Islet of Langerhans (tissue), 1 donor: ENCODE results near the gene SEPTIN12.

Source experiments
- FAIRE-seq: peaks from one replicate; lab custom pipeline; 2011; peaks lifted over from hg19 to GRCh38; lab: Jason Lieb, UNC

The SEPTIN12 gene

DNA sequence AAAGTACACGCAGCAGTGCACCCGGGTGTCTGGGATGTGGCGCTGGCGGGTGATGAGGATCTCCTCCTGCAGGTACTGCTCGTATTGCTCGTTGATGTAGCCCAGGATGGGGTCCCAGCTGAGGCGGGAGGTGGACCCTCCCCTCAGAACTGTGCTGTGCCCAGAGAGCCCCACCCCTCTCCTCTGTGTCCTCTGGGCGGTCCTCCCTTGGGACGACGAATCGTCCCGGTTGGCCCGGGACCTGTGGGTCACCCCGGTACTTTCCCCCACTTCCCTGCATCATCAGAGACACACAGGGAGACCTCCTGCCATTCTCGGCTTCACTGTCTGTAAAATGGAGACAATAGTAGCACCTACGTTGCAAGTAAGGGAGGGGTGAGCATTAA lies 4.2 kb downstream of the SEPTIN12 start:
- FAIRE-seq, result no peak

DNA sequence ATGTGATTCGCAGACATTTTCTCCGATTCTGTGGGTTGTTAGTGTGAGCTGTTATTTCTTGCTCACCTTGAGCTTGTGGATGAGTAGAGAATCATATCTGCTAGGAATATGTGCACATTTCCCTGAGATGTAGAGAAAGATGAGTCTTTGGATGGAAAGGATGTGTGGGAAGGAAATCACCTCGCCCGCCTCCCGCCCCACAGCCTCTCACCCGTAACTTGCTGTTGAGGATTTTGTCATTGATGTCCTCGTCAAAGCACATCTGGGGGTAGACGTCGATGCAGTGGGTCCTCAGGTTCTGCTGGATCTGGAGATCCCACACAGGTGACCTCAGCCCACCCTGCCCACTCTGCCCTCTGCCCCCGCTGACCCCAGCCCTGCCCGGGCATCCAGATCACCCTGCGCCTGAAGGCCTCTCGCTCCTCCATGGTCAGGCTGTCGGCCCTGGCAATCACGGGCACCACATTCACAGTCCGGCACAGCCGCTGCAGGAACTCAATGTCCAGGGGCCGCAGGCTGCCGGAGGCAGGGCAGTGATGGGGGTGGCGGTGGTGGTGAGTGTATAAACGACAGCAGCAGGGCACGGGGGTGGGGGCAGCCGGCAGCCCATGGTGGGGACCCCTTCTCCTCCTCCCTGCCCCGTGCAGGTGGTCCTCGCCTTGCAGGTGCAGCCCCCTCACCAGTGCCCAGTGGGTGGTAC lies 4.7 kb downstream of the SEPTIN12 start:
- no peak for FAIRE-seq

DNA sequence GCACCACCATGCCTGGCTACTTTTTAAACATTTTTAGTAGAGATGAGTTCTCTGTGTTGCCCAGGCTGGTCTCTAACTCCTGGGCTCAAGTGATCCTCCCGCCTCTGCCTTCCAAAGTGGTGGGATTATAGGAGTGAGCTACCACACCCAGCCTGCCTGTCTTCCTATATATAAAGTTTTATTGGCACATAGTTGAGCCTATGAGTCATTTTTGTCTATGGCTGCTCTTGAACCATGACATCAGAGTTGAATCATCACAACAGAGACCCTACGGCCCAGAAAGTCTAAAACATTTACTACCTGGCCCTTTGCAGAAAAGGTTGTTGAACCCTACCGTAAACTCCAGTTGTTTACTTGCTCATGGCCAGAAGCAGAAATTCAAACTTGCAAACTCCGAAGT lies 7.9 kb downstream of the SEPTIN12 start:
- no peak for FAIRE-seq

GRCh38 chr16:4778050-4778392 lies 10.1 kb downstream of the SEPTIN12 start:
- no peak for FAIRE-seq

DNA sequence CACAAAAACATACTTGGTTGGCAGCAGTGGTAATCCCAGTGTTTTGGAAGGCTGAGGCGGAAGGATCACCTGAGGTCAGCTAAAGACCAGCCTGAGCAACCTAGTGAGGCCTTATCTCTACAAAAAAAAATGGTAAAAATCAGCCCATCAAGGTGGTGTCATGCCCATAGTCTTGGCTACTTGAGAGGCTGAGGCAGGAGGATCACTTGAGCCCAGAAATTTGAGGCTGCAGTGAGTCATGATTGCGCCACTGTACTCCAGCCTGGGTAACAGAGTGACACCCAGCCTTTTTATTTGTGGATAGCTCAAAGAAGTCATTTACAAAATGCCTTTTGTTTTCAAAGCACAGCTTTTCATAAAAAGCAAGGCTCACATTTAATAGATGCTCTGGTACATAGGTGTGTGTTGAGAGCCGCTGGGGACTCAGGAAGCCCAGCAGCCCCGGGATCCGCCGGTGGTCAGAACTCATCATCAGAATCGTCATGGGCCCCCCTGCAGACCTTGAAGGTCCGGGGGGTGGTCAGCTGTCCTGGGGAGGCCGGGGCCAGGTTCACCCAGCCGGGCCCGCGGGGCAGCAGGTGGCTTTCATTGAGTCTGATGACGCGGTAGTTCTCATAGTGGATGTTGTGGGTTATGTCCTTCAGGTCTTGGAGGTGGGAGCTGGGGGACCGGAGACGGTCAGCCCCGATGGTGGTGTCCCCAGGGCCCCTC lies 10.7 kb downstream of the SEPTIN12 start:
- FAIRE-seq, result no peak

DNA sequence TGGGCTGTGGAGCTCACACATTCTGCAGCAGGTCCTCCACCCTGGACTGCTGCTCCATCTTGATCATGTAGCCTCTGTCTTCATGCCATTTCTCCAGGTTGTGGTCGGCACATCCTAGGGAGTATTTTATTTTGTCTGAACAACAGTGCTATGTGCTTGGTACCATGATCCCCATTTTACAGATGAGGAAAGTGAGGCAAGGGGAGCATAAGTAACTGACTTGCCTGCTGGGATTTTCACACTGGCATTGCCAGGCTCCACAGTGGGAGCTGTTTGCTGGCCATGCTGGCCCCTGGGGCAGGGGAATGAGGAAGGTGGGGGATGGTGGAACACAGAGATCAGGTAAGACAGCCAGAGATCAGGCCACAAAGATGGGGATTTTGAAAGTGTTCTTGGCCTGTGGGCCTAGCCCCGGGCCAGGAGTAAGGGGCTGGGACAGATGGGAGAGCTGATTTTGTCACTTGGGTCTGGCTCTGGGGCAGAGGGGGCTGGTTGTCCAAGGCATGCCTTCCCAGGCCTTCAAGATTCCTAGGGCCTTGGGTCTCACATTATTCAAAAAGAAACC lies 11.9 kb downstream of the SEPTIN12 start:
- no peak for FAIRE-seq

DNA sequence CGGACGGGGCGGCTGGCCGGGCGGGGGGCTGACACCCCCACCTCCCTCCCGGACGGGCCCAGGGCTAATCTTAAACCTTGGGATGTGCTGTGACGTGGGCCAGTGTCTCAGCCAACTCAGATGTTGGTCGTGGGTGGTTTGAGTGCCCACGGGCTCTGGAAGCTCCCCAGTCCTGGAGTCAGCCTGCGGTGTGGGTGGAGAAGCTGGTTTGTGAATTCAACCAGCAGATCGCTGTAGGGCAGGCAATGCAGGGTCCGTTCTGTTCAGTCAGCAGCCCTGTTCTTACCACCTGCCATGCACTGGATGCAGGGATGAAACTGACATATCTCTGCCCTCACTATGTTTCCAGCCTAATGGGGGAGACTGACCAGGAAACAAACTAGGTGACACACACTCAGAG lies 13.1 kb downstream of the SEPTIN12 start:
- no peak for FAIRE-seq

DNA sequence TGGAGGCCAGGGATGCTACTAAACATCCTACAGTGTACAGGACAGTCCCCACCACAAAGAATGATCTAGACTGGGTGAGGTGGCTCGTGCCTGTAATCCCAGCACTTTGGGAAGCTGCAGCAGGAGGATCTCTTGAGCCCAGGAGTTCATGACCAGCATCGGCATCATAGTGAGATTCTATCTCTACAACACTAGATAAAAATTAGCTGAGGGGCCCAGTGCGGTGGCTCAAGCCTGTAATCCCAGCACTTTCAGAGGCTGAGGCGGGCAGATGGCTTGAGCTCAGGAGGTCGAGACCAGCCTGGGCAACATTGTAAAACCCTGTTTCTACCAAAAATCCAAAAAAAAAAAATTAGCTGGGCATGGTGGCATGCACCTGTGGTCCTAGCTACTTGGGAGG lies 15.8 kb downstream of the SEPTIN12 start:
- FAIRE-seq, result no peak

DNA sequence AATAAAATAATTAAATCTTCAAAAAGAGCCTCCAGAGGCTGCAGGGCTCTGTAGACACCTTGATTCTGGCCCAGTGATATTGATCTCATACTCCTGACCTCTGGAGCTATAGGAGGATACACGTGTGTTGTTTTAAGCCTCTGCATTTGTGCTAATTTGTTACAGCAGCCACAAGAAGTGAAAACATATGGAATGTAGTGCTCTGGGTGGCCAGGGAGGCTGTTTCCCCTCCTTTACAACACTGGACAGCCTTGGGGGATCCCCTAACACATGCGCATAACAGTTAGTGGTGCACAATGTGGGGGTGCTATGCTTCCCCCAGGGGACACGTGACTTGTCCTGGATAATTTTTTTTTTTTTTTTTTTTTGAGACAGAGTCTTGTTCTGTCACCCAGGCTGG lies 16.5 kb downstream of the SEPTIN12 start:
- FAIRE-seq, result no peak

DNA sequence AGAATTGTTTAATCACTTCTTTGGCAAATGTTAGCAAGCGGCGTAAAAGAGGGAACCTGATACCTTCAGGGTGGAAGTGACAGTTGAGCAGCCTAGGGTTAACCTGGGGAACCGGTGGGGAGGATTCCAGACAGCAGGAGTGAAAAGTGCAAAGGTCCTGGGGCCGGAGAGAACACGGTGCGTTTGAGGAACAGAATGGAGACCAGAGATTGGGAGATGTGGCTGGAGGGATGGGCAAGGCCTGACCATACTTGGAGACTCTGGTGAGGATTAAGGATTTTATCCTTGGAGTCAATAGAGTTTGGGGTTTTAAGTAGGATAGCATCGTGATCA lies 18.9 kb downstream of the SEPTIN12 start:
- FAIRE-seq, result no peak

GRCh38 chr16:4768549-4769305 lies 19.4 kb downstream of the SEPTIN12 start:
- FAIRE-seq, result no peak

DNA sequence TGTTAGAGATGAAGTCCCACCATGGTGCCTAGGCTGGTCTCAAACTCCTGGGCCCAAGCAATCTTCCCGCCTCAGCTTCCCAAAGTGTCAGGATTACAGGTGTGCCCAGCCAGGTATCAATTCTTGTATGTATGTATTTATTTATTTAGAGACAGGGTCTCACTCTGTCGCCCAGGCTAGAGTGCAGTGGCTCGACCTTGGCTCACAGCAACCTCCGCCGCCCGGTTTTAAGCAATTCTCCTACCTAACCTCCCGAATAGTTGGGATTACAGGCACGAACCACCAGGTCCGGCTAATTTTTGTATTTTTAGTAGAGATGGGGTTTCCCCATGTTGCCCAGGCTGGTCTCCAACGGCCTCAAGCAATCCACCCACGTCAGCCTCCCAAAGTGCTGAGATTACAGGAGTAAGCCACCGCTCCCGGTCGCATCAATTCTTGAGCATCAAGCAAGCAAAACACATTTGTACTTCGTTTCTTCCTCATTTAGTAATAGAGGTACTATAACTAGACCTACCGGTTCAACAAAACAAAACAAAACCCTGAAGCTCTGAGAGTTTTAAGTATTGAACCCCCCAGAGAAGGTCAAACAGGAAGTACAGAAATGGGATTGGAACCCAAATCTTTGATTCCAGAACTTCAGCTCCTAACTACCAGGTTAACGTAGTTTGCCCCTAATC lies 20.1 kb downstream of the SEPTIN12 start:
- no peak for FAIRE-seq

DNA sequence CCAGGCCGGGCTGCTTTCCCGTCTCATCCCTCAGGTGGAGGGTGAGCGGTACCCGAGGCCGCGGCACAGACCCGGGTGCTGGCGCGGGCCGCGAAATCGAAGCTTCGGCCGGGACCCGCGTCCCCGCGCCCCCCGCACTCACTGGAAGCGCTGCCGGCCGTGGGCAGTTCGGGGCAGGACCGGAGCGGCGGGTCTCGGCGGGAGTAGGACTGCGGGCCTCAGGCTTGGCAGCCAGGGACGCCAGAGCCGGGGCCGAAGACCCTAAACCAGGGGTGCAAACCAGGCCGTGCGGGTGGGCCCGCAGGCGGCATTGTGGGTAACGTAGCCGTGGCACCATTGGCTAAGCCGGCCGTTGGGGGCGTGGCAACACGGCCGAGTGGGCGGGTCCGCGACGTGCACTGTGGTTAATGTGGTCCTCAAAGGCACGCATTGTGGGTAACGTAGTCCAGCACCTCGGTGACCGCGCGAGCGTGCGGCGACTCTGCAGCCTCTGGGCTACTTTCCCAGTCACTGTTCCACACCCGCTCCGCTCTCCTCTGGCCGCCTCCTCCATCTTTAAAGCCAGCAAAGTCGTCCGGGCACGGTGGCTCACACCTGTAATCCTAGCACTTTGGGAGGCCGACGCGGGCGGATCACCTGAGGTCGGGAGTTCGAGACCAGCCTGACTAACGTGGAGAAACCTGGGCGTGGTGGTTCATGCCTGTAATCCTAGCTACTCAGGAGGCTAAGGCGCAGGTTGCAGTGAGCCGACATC lies 21.1 kb downstream of the SEPTIN12 start, which contains the start of gene ZNF500:
Gene ZNF500, minus strand, starts transcription at position 288 of the 754 bp plus-strand sequence. CDS start 1,184 bp downstream, outside the sequence.
- FAIRE-seq, result no peak

- no peak for FAIRE-seq
Measured at GRCh38 chr16:4765511-4766474, 22.4 kb downstream of the SEPTIN12 start.

GRCh38 chr16:4763791-4764190 lies 24.4 kb downstream of the SEPTIN12 start:
- no peak for FAIRE-seq

GRCh38 chr16:4762205-4762604 lies 25.9 kb downstream of the SEPTIN12 start:
- no peak for FAIRE-seq

DNA sequence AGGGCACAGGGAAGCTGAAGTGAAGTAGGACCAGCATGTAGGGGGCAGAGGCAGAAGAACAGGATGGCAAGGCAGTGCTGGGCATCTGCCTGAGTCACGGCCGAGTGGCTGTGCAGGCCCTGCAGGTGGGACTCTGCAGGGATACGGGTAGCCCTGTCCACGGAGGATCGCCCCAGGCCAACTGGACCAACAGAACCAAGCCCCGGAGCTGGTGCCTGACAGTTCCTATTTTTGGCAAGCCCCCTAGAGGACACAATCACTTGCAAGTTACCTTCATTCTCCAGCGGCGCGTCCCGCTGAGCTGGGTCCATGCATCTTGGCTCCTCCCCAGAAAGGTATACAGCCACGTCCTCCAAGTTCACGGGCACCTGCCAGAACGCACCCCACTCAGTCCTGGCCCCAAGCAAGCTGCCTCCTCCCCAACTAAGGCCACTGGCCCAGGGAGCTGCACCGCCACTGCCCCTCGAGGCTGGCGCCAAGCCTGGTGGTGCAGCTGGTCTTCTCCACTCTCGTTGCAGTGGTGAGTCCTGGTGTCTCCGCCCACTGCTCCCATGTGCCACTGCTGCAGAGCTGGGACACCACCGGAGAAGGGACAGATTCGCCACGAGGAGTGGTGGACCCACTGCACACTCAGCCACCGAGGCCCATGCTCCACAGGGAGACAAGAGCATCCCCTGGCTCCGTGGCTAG lies 27.8 kb downstream of the SEPTIN12 start:
- FAIRE-seq, result no peak

DNA sequence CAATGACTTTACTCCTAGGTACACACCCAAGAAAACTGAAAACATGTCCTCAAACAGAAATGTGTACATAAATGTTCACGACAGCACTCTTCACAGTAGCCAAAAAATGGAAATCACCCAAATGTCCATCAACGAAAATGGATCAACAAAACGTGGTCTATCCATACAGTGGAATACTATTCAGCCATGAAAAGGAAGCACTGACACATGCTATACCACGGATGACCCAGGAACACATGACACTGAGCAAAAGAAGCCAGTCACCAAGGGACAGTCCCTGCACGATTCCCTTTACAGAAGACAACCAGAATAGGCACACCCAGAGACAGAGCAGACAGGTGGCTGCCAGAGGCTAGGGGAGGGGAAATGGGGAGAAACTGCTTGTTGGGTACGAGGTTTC lies 32.5 kb downstream of the SEPTIN12 start:
- FAIRE-seq, result no peak

- no peak for FAIRE-seq
Measured at GRCh38 chr16:4754865-4755264, 33.3 kb downstream of the SEPTIN12 start.

GRCh38 chr16:4753227-4753626 lies 34.9 kb downstream of the SEPTIN12 start:
- no peak for FAIRE-seq
